GM21447 (cell line): Measurements from ENCODE around the gene SRRM1.
"Not testable (repeated sequence)": the region's sequence is repeated elsewhere in the genome, so short reads cannot be mapped to it uniquely, and the experiment has no call there.

Experiments
- ATAC-seq: cut with Tn5 transposase; IDR thresholded peaks from one replicate; pipeline ENCODE4 v1.9.1; 2021; ENCODE audit not compliant: unreplicated experiment

The SRRM1 gene

GRCh38 chr1:24641646-24642151, 1.4 kb upstream of the SRRM1 start:
- no peak for ATAC-seq

GRCh38 chr1:24643363-24644099, 429 bp downstream of the SRRM1 start:
- peak; percentile 15 for ATAC-seq

- ATAC-seq = no peak
Measured at GRCh38 chr1:24644100-24644384, 940 bp downstream of the SRRM1 start.

- no peak for ATAC-seq
Measured at GRCh38 chr1:24648919-24649318, 5.8 kb downstream of the SRRM1 start.

- no peak for ATAC-seq
Measured at GRCh38 chr1:24652382-24652781, 9.3 kb downstream of the SRRM1 start.

- no peak for ATAC-seq
Measured at GRCh38 chr1:24654010-24654409, 10.9 kb downstream of the SRRM1 start.

- ATAC-seq = no peak
Measured at GRCh38 chr1:24656046-24656445, 12.9 kb downstream of the SRRM1 start.

GRCh38 chr1:24657781-24658180, 14.7 kb downstream of the SRRM1 start:
- ATAC-seq = no peak

- no peak for ATAC-seq
Measured at GRCh38 chr1:24659166-24659904, 16.2 kb downstream of the SRRM1 start.

GRCh38 chr1:24659993-24660665, 17.0 kb downstream of the SRRM1 start:
- no peak for ATAC-seq

- no peak for ATAC-seq
Measured at GRCh38 chr1:24664507-24665033, 21.5 kb downstream of the SRRM1 start.

GRCh38 chr1:24666794-24667193, 23.7 kb downstream of the SRRM1 start:
- ATAC-seq = no peak

GRCh38 chr1:24671372-24671771, 28.3 kb downstream of the SRRM1 start:
- ATAC-seq = not testable (repeated sequence)

GRCh38 chr1:24672686-24673085, 29.6 kb downstream of the SRRM1 start:
- ATAC-seq = not testable (repeated sequence)

GRCh38 chr1:24673341-24673740, 30.2 kb downstream of the SRRM1 start:
- no peak for ATAC-seq

- ATAC-seq = not testable (repeated sequence)
Measured at GRCh38 chr1:24678421-24678820, 35.3 kb downstream of the SRRM1 start.

GRCh38 chr1:24679725-24680124, 36.6 kb downstream of the SRRM1 start:
- ATAC-seq = no peak

GRCh38 chr1:24683713-24684162, 40.6 kb downstream of the SRRM1 start:
- no peak for ATAC-seq

GRCh38 chr1:24688033-24688432, 44.9 kb downstream of the SRRM1 start:
- no peak for ATAC-seq

- ATAC-seq = no peak
Measured at GRCh38 chr1:24688621-24689195, 45.6 kb downstream of the SRRM1 start.

GRCh38 chr1:24691051-24691450, 47.9 kb downstream of the SRRM1 start:
- no peak for ATAC-seq
